Measurements from ENCODE around the gene RAX.

The RAX gene

DNA sequence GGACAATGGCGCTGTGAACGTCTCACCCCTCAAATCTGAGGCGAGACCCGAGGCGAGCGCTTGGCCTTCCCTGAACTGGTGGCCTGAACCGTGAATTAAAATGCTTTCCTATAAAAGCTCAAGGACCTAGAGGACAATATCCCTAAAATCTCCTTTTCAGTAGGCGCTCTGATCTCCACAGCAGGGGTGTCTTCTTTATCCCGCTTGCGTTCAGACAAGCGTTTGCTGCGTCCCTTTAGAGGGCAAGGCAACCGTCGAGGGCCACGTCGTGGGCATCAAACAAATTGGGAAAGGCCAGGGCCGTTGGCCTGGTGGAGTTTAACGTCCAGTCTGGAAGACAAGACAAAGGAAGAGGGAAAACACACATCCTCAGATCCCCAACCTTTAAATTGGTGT, 1.3 kb upstream of the RAX start:
- DNase-seq (ENCODE audit: insufficient read length, low spot score) (no peak), FAIRE-seq (no peak)
- TF ChIP-seq, protein P1, sequence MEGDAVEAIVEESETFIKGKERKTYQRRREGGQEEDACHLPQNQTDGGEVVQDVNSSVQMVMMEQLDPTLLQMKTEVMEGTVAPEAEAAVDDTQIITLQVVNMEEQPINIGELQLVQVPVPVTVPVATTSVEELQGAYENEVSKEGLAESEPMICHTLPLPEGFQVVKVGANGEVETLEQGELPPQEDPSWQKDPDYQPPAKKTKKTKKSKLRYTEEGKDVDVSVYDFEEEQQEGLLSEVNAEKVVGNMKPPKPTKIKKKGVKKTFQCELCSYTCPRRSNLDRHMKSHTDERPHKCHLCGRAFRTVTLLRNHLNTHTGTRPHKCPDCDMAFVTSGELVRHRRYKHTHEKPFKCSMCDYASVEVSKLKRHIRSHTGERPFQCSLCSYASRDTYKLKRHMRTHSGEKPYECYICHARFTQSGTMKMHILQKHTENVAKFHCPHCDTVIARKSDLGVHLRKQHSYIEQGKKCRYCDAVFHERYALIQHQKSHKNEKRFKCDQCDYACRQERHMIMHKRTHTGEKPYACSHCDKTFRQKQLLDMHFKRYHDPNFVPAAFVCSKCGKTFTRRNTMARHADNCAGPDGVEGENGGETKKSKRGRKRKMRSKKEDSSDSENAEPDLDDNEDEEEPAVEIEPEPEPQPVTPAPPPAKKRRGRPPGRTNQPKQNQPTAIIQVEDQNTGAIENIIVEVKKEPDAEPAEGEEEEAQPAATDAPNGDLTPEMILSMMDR (IDR thresholded peaks at IDR 0.05; ENCODE audit: insufficient read depth, missing control alignments) = no peak

GRCh38 chr18:59273759-59274532, 692 bp upstream of the RAX start:
- peak; percentile 6 for FAIRE-seq
- DNase-seq (ENCODE audit: insufficient read length, low spot score) = no peak
- TF ChIP-seq, protein P1 (IDR thresholded peaks at IDR 0.05; ENCODE audit: insufficient read depth, missing control alignments) = no peak

DNA sequence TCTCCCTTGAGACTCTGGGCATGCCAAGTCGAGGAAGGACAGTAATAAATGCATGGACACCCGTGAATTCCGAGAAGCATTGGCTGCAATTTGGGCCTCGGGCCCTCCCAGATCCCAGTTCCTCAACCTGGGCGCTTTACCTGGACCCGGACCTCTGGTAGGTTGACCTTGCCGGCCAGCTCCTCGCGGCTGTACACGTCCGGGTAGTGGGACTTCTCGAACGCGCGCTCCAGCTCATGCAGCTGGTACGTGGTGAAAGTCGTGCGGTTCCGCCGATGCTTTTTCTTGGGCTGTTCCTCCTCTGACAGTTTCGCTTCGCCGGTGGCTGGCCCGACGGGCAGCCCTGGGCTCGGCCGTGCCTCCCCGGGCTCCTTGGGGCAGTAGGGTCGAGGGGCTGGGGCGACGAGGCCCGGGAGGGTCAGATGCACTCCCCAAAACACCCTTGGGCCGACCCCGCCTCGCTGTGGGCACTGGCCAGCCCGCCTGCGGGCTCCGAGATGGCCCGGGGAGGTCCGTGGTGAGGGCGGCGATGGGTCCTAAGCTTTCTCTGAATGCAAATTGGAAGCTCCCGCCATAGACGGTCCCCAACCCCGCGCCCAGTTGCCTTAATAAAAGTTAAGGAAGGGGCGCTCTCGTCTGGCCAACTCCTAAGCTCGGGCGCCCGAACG, 899 bp downstream of the RAX start:
- TF ChIP-seq, protein P1 (IDR thresholded peaks at IDR 0.05; ENCODE audit: insufficient read depth, missing control alignments) = no peak
- FAIRE-seq = no peak
- peak; percentile 60 for DNase-seq (ENCODE audit: insufficient read length, low spot score)

- DNase-seq (ENCODE audit: insufficient read length, low spot score) = no peak
- no peak for FAIRE-seq
- TF ChIP-seq, protein P1 (IDR thresholded peaks at IDR 0.05; ENCODE audit: insufficient read depth, missing control alignments) = no peak
These were observed 1.5 kb downstream of the RAX start for GRCh38 chr18:59271606-59272220.

- FAIRE-seq = no peak
- TF ChIP-seq, protein P1 (IDR thresholded peaks at IDR 0.05; ENCODE audit: insufficient read depth, missing control alignments) = no peak
- DNase-seq (ENCODE audit: insufficient read length, low spot score) = no peak
These were observed 2.5 kb downstream of the RAX start for GRCh38 chr18:59270689-59271257.

- FAIRE-seq (no peak), DNase-seq (ENCODE audit: insufficient read length, low spot score) (no peak)
- TF ChIP-seq, protein P1 (IDR thresholded peaks at IDR 0.05; ENCODE audit: insufficient read depth, missing control alignments) = no peak
These were observed 3.6 kb downstream of the RAX start for GRCh38 chr18:59269563-59270119.
